Kidney tubule cell (primary cell): ENCODE results near the gene SSNA1.

Experiments
- DNase-seq: peaks from one replicate; pipeline ENCODE4 v3.0.0-alpha.2; 2018; ENCODE audit warnings: low spot score

SSNA1 gene

GRCh38 chr9:137152844-137153405, 35.6 kb upstream of the SSNA1 start:
- DNase-seq = no peak

GRCh38 chr9:137156567-137157375, 31.7 kb upstream of the SSNA1 start:
- peak; percentile 22 for DNase-seq

GRCh38 chr9:137157618-137158415, 30.7 kb upstream of the SSNA1 start:
- no peak for DNase-seq

GRCh38 chr9:137158625-137159024, 29.9 kb upstream of the SSNA1 start:
- DNase-seq = no peak

- DNase-seq = no peak
These were observed 29.1 kb upstream of the SSNA1 start for GRCh38 chr9:137159105-137160053.

- no peak for DNase-seq
These were observed 28.4 kb upstream of the SSNA1 start for GRCh38 chr9:137160054-137160425.

- DNase-seq = no peak
These were observed 27.5 kb upstream of the SSNA1 start for GRCh38 chr9:137160716-137161557.

- no peak for DNase-seq
These were observed 26.7 kb upstream of the SSNA1 start for GRCh38 chr9:137161558-137162486.

GRCh38 chr9:137162505-137163364, 25.7 kb upstream of the SSNA1 start:
- peak; percentile 23 for DNase-seq

- DNase-seq = peak; percentile 11
These were observed 25.1 kb upstream of the SSNA1 start for GRCh38 chr9:137163365-137163715.

- no peak for DNase-seq
These were observed 24.7 kb upstream of the SSNA1 start for GRCh38 chr9:137163805-137164204.

GRCh38 chr9:137164370-137165249, 23.9 kb upstream of the SSNA1 start:
- DNase-seq = no peak

- no peak for DNase-seq
These were observed 23.1 kb upstream of the SSNA1 start for GRCh38 chr9:137165250-137165836.

GRCh38 chr9:137166380-137167229, 21.9 kb upstream of the SSNA1 start:
- no peak for DNase-seq

- DNase-seq = no peak
These were observed 21.2 kb upstream of the SSNA1 start for GRCh38 chr9:137167277-137167746.
